C4-2B (cell line): ENCODE data around the gene TBC1D2.

ENCODE experiments used
- CTCF ChIP-seq: fragments of 450-650 bp; conservative IDR thresholded peaks from 2 replicates; pipeline ENCODE4 v1.5.1; 2017; ENCODE audit warnings: mild to moderate bottlenecking
- ZFX ChIP-seq: fragments of 450-650 bp; IDR thresholded peaks from 2 replicates; pipeline ENCODE4 v1.6.1; 2017

- no peak for TF ChIP-seq ZFX
- no peak for TF ChIP-seq CTCF
Observed at GRCh38 chr9:98256756-98257155, 1.3 kb upstream of the TBC1D2 start.
